Adipose tissue (tissue), 3 donors: ENCODE measurements around the gene WDHD1. TPM values are rescaled to one million over a fixed set of nuclear protein-coding genes. Genes with fewer than 3 reads are reported as not detected.

Source experiments
- H3K27ac ChIP-seq: one replicate; pipeline ENCODE4 v1.5.1; 2013; ENCODE audit warnings: low read depth, low read length
- WGBS, 3 donors: extraction: QIAGEN DNeasy Blood & Tissue Kit; methylation state at CpG; one replicate each; pipeline ENCODE4 v1.1.7; 2013; 5-methylcytosine and 5-hydroxymethylcytosine counted together
- polyA plus RNA-seq, 3 donors: library from polyadenylated mRNA; stranded (reverse); fragments of 200-250 nt; gene quantifications; one replicate each; pipeline ENCODE4 v1.2.3, GENCODE V29; 2013
- donor health status: healthy with polysubstance abuse.
- donor health status: Bipolar disorder and iron deficiency.
- donor health status: healthy.

Gene WDHD1
- polyA plus RNA-seq, 3 donors: 0.49 to 0.90 (median 0.59) TPM

GRCh38 chr14:54891471-54892245, 135.2 kb downstream of the WDHD1 start:
- H3K27ac ChIP-seq: no peak overlapping the region
- WGBS, 3 donors: 84 to 90% (median 86%) methylated on average over 10 of the region's 10 CpGs

DNA sequence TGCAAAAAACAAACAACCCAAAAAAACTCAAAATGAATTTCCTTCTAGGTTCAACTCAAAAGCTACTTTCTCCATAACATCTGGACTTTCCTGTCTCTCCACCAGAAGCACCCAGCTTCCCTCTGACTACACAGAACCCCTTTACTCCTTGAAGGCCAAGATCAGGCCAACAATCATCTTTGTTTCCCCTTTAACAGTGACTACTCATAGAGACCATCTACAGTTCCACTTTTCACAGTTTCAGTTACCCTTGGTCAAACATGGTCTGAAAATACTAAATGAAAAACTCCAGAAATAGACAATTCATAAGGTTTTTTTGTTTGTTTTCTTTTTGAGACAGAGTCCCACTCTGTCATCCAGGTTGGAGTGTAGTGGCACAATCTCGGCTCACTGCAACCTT, 136.1 kb downstream of the WDHD1 start:
- no peak overlapping the region for H3K27ac ChIP-seq
- 95 to 100% (median 97%) methylated on average over 1 of the region's 1 CpG for WGBS, 3 donors

GRCh38 chr14:54889919-54890318, 137.0 kb downstream of the WDHD1 start:
- 94 to 95% (median 94%) methylated on average over 8 of the region's 8 CpGs for WGBS, 3 donors
- H3K27ac ChIP-seq: no peak overlapping the region

Other genes starting within 250 kb of the WDHD1 start
- 10 to 100 TPM in 1 of 3 donors, 1 to 10 TPM in 2; 3.6 to 19.6 (median 9.6) TPM for gene GCH1, start 124.3 kb downstream of the WDHD1 start, polyA plus RNA-seq
- gene SOCS4, start 137 bp upstream of the WDHD1 start, polyA plus RNA-seq: 10 to 100 TPM in 1 of 3 donors, 1 to 10 TPM in 2; 2.0 to 10.9 (median 5.9) TPM
- 10 to 100 TPM; 19.5 to 53.3 (median 36.7) TPM for gene MAPK1IP1L, start 24.5 kb upstream of the WDHD1 start, polyA plus RNA-seq
- 100 to 1,000 TPM in 2 of 3 donors, 10 to 100 TPM in 1; 53.5 to 565 (median 547) TPM for gene LGALS3, start 102.2 kb upstream of the WDHD1 start, polyA plus RNA-seq
- gene DLGAP5, start 164.5 kb upstream of the WDHD1 start, polyA plus RNA-seq: under 1 TPM in 2 of 3 donors, not detected in 1; 0.10 to 0.12 TPM
- 1 to 10 TPM; 4.9 to 7.8 (median 6.6) TPM for gene FBXO34, start 244.3 kb upstream of the WDHD1 start, polyA plus RNA-seq